KOPT-K1 (cell line): ENCODE results near the gene SYTL3.
"Not testable (repeated sequence)": the region's sequence is repeated elsewhere in the genome, so short reads cannot be mapped to it uniquely, and the experiment has no call there.

ENCODE experiments used
- H3K27ac ChIP-seq: fragments of 200-600 bp; sonication (generic); 2 replicates; pipeline ENCODE4 v1.5.1; 2016; ENCODE audit warnings: antibody characterized with exemption, mild to moderate bottlenecking, low read depth, low read length; ENCODE audit not compliant: poor library complexity, severe bottlenecking
- H3K36me3 ChIP-seq: fragments of 200-600 bp; sonication (generic); 2 replicates; pipeline ENCODE4 v1.5.1; 2017; ENCODE audit warnings: antibody characterized with exemption, mild to moderate bottlenecking, low read length, moderate library complexity; ENCODE audit not compliant: insufficient read depth
- H3K9me3 ChIP-seq: fragments of 200-600 bp; sonication (generic); 2 replicates; pipeline ENCODE4 v1.5.1; 2017; ENCODE audit warnings: antibody characterized with exemption, low read length, mild to moderate bottlenecking; ENCODE audit not compliant: insufficient read depth, poor library complexity, severe bottlenecking

Gene SYTL3

DNA sequence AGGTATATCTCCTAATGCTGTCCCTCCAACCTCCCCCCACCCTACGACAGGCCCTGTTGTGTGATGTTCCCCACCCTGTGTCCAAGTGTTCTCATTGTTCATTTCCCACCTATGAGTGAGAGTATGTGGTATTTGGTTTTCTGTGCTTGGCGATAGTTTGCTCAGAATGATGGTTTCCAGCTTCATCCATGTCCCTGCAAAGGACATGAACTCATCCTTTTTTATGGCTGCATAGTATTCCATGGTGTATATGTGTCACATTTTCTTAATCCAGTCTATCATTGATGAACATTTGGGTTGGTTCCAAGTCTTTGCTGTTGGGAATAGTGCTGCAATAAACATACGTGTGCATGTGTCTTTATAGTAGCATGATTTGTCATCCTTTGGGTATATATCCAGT, 35.2 kb upstream of the SYTL3 start:
- H3K36me3 ChIP-seq: peaks cover 67% of the 10 kb centered on the region

DNA sequence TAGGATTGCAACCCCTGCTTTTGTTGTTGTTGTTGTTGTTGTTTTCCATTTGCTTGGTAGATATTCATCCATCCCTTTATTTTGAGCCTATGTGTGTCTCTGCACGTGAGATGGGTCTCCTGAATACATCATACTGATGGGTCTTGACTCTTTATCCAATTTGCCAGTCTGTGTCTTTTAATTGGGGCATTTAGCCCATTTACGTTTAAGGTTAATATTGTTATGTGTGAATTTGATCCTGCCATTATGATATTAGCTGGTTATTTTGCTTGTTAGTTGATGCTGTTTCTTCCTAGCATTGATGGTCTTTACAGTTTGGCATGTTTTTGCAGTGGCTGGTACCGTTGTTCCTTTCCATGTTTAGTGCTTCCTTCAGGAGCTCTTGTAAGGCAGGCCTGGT, 31.6 kb upstream of the SYTL3 start:
- H3K36me3 ChIP-seq: peaks cover 65% of the 10 kb centered on the region
- H3K9me3 ChIP-seq, H3K27ac ChIP-seq: not testable (repeated sequence)

More for the DNA sequence above, 35.2 kb upstream of the SYTL3 start:
- H3K27ac ChIP-seq, H3K9me3 ChIP-seq: not testable (repeated sequence)

DNA sequence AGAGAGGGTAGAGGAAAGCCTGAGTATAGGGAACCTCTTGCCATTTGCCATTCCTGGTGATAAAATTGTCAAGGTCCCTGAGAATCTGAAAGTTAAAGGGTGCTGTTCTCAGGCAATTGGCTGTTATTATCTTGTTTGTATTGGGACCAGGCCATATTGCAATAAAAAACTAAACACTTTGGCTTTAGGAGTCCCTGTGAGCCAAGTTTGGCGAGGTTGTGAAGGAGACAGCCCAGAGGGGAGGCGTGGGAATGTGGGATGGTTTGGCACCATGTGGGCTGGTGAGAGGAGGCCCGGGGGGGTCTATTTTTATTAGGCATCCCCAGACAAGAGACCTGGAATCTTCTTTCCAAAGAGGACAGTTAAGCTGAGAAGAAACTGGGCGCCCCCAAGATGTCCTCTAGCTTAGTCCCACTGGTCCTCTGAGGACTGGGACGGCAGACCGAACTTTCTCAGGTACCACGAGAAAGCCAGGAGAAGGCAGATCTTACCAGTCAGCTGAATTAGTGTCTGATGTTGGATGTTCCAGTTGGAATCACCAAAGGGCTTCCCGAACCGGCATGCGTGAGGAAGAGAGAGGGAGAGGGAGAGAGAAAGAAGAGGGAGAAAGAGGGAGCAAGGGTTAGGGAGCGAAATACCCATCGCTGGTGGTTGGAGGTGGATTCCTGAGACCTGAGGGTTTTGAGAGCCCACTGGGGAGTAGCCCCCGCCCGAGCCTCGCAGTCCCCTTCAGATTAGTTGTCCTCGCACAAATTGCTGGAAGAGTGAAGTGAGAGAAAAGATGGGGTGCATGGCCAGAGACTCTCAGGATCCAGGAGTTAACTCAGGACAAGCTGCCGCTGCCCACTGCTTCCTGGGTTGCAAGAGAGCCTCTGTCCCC, 29.7 kb upstream of the SYTL3 start:
- Histone ChIP-seq H3K36me3 (peaks cover 64% of the 10 kb centered on the region), H3K9me3 (no peaks in the 10 kb centered on the region), H3K27ac (no peak overlapping the region)

DNA sequence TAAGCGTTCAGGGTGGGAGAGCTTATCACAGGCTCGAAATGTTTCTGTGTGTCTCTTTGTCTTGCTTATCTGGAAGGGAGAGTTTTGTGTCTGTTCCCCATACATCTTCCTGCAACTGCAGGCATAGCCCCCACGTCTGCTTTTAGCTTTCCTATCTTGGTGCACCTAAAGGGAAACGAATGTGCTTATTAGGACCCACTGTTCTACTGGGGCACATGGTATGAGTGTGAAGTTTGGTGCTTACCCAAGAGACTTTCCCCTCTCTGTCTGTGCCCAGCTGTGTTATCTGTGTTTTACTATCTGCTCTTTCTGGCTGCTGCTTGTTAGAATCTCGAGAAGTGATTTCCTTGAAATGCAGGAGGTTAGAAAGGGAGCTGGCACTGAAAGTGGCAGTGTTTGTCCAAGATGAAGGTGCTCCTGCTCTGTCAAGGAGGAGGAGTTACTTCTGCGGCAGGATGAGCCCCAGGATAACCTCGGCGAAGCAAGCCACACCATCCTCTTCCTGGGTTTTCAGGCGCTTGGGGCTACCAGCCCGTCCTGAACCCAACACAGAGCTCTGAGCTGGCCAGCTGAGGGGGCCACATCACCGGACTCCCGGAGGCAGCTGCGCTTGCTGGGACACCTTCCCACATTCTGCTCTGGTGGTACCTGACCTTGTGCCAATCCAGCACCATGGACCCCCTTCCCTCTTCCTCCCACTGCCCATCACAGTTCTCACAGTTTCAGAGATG, 28.7 kb upstream of the SYTL3 start:
- Histone ChIP-seq H3K27ac (no peak overlapping the region), H3K36me3 (peaks cover 68% of the 10 kb centered on the region)

DNA sequence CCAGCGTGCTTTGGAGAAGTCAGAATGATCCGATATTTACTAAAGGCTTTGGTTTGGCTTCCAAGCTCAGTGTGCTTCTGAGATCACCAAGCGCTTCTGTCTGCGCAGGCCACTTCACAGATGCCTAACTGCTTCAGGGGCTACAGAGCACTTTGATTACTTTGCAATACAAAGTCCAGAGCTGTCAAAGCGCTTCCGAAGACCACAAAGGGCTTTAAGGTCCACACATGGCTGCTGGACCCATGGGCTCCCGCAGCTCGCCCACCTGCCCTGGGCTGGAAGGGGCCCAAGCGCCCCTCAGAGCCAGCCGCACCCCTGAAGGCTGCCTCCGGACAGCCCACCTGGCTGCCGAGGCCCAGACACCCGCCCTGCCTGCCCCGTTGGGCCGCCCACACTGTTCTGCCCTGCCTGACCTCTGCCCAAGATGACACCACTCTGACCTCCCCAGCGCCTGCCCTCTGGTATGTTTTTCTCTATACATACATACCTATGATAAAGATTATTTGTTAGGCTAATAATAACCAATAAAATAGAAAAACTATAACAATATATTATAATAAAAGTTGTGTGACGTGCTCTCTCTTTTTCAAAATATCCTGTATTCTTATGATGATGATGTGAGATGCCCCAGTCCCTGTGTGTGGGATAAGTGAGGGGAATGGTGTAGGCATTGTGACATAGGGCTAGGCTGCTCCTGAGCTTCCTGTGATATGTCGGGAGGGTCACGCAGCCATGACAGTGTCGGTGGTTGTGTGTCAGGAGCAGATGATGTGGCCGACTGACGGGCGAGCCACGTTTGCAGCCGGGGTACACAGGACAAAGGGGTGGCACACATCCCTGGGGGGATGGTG, 27.9 kb upstream of the SYTL3 start:
- peaks cover 76% of the 10 kb centered on the region for H3K36me3 ChIP-seq
- H3K27ac ChIP-seq: no peak overlapping the region
- no peaks in the 10 kb centered on the region for H3K9me3 ChIP-seq

More for the DNA sequence above, 28.7 kb upstream of the SYTL3 start:
- H3K9me3 ChIP-seq: no peaks in the 10 kb centered on the region

DNA sequence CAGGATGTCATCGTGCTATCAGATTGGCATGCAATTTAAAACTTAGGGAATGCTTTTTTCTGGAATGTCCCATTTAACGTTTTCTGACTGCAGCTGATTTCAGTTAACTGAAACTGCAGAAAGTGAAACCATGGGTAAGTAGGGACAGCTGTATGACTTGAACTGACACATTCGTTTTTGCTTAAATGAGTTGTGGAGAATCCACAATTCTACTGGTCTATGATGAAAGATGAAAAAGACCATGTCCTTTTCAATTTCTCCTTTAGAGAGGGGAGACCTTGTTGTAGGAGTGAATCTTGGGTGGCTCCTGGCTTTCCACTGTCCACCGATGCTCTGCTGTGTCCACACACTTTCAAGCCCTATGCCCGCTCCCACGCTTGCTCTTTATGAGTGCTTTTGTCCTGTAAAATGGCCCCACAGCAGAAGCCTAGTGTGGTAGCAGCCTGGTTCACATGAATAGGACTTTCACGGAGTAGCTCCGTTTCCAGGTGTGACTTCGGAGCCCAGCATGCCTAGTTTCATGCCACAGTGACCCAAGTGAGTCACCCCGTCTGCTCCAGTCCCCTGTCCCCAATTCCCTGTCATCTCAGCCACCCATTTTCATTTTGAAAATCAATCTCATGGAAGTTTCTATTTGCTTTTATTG, 27.2 kb upstream of the SYTL3 start:
- no peak overlapping the region for H3K27ac ChIP-seq
- H3K9me3 ChIP-seq: no peaks in the 10 kb centered on the region
- peaks cover 83% of the 10 kb centered on the region for H3K36me3 ChIP-seq

DNA sequence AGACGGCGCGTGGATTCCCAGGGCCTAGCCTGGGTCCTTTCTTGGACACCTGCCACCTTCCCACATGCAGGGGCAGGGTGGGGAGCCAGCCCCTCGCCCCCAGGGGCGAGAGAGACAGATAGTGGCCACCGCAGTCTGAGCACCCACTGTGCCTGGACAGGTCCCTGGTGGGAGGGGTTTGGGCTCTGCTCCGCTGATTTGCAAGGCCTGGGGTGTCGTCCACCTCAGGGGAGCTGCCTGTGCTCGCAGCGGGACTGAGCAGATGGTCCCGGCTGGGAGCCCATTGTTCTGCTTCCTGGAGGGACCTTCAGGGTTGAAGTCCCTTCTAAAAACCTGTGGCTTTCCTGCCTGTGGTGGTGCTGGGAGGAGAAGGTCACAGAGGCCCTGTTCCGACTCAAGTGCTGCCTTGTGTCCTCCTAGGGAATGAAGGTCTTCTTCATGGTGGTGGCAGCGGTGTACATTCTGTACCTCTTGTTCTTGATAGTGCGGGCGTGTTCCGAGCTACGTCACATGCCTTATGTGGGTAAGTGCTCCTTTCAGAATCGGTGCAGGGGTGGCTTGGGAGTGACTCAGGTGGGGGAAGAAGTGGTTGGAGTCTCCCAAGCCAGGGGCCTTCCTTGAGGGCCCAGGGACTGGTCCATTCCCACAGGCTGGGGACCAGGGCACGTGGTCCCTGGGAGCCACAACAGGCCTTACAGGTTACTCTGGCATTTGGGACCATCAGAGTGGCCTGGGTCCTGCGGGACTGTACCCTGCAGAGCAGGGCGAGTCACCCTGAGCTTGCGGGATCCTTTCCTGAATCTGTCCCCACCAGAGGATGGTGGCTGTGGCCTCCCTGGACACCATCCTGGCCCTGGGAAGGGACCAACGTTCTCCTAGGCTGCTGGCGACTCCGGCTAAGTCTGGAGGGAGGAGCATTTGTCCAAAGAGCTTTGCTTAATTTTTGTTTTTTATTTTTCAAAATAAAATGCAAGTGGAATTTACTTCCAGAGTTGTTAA, 24.9 kb upstream of the SYTL3 start:
- no peaks in the 10 kb centered on the region for H3K9me3 ChIP-seq
- peaks cover 97% of the 10 kb centered on the region for H3K36me3 ChIP-seq
- H3K27ac ChIP-seq: no peak overlapping the region

DNA sequence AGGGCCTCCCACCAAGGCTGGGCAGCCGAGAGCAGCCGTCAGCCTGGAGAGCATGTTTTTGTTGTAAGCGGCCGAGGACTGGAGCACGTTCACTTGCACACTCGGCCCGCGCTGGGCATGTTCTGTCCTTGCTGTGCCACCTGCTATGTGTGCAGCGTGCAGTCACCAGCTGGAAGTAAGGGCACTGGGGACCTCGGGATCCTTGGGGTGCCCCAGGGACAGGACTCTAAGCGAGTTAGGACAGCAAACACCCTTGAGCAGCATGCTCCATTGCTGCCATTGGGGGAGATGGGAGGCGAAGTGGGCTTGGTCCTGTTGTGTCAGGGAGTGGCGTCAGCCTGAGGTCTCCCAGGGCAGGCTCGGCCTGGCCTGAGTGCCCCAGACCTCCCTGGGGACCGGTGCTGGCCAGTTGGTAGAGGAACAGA, 24.0 kb upstream of the SYTL3 start:
- no peak overlapping the region for H3K27ac ChIP-seq
- no peaks in the 10 kb centered on the region for H3K9me3 ChIP-seq
- H3K36me3 ChIP-seq: peaks cover 97% of the 10 kb centered on the region

DNA sequence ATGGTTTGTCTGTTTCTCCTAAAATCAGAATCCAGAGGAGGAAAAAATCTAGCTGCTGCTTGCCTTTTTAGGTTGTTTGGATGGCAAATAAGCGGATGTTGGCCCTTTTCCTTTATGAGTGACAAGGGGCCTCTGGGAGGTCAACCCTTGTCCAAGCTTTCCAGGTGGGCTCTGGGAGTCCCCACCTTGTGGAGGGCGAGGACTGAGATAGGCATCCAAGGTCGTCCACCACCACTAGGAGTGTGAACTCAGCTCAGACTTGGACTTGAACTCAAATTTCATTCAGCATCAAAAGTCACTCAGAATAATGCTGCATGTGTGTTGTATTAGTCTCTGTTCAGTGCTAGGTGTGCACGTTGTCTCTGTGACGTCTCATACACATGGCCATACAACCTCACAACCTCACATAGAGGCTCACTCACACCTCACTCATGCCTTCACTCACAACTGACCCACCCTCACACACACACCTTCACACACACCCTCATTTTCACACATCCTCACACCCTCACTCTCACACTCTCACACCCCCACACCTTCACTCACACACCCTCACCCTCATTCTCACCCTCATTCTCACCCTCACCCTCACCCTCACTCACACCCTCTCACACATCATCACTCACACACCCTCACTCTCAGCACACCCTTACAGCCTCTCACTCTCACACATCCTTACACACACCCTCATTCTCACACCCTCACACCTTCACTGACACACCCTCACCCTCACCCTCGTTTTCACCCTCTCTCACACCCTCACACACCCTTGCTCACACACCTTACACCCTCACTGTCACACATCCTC, 23.3 kb upstream of the SYTL3 start:
- H3K27ac ChIP-seq: no peak overlapping the region
- H3K9me3 ChIP-seq: no peaks in the 10 kb centered on the region
- H3K36me3 ChIP-seq: peaks cover 97% of the 10 kb centered on the region

DNA sequence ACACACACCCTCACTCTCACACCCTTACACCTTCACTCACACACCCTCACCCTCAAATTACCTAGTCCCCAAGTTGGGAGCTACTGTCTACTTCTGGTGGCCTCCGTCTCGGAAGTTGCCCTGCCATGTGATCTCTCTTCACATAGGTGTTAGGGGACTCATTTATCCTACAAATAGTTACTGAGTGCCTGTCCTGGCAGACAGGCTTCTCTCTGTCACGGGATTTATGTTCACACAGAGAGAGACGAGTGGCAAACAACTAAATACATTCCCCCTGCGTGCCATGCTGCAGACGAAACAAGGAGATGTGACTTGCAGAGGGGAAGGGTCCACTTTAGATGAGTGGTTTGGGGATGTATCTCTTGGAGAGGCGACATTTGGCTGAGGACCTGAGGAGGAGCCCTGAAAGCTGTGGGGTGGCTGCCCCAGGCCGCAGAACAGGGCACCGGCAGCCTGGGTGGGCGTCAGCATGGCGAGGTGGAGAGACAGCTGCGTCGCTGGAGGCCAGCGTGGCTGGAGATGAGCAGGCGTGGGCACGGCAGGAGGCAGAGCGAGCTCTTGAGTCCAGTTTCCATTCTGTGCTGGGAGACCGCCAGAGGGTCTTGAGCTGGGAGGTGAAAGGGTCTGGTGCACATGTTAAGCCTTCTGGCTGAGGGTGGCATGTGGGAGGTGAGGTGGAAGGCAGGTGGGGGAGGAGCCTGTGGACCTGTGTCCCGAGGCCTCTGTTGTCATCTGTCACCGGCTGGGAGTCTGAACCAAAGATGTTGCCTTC, 22.5 kb upstream of the SYTL3 start:
- H3K27ac ChIP-seq: no peak overlapping the region
- peaks cover 97% of the 10 kb centered on the region for H3K36me3 ChIP-seq
- H3K9me3 ChIP-seq: no peaks in the 10 kb centered on the region

DNA sequence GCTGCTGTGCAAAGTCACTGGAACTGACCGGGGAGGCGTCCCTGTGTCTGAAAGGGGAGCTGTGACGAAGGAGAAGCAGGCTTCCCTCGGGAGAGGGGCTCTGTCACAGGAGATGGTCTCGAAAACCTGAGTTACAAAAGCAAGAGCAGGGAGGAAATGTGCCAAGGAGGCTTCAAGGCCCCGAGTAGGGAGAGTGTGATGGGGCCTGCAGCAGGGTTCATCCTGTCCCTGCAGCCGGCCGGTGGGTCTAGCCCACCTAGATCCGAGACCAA, 22.0 kb upstream of the SYTL3 start:
- Histone ChIP-seq H3K9me3 (no peaks in the 10 kb centered on the region), H3K36me3 (peaks cover 97% of the 10 kb centered on the region), H3K27ac (no peak overlapping the region)

DNA sequence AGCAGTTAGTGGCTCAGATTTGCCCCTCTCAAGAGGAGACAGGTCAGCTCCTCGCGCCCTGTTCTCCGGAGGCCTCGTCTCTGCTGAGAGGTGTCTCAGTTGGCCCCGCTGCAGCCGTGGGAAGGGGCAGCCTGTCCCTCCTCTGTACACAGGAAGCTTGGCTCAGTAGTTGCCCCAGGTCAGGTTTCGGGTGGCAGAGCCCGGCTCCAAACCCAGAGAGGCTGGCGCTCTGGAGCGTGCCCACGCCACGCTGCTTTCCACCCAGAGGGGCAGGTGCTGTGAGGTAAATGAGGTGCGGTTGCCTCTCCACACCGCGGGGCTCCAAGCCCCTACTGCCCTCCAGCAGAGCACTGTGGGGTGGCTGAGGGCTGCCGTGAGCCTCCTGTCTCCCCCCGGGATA, 21.3 kb upstream of the SYTL3 start:
- Histone ChIP-seq H3K36me3 (peaks cover 100% of the 10 kb centered on the region), H3K27ac (no peak overlapping the region), H3K9me3 (no peaks in the 10 kb centered on the region)
